Activated naive CD8-positive, alpha-beta T cell treated with anti-CD3 and anti-CD28 coated beads, Interleukin-2, amount 10 ng/mL, durations not matched to agents 7 days and 5 days (primary cell): ENCODE results near the gene ITGB3BP. TPM values are rescaled to one million over a fixed set of nuclear protein-coding genes. Genes with fewer than 3 reads are reported as not detected.

Experiments used
- ATAC-seq: fragments of 150-1000 bp; cut with Tn5 transposase; one replicate; pipeline ENCODE4 v1.10.0; 2021; ENCODE audit warnings: low read depth, moderate library complexity
- POLR2A ChIA-PET: fragments of 350-600 bp; sonication (Branson Sonifier 250); formaldehyde crosslinking; loops from one replicate; lab custom pipeline; 2021; ENCODE audit warnings: antibody characterized with exemption; lab: Charles Lee
- DNase-seq: peaks from one replicate; pipeline ENCODE4 v3.0.0; 2021
- H3K27ac Mint-ChIP-seq: one replicate; pipeline ENCODE4 v1.8.0; 2022; ENCODE audit warnings: mild to moderate bottlenecking, mixed read lengths
- H3K27me3 Mint-ChIP-seq: one replicate; pipeline ENCODE4 v1.8.0; 2022; ENCODE audit warnings: mild to moderate bottlenecking, moderate library complexity, mixed read lengths
- H3K36me3 Mint-ChIP-seq: one replicate; pipeline ENCODE4 v1.8.0; 2021; ENCODE audit warnings: mild to moderate bottlenecking, mixed read lengths
- H3K4me1 Mint-ChIP-seq: one replicate; pipeline ENCODE4 v1.8.0; 2021; ENCODE audit warnings: mixed read lengths
- H3K4me3 Mint-ChIP-seq: one replicate; pipeline ENCODE4 v1.8.0; 2022; ENCODE audit warnings: mild to moderate bottlenecking, moderate library complexity, mixed read lengths
- H3K9me3 Mint-ChIP-seq: one replicate; pipeline ENCODE4 v1.8.0; 2021; ENCODE audit warnings: mixed read lengths
- total RNA-seq, 2 experiments: library from RNA; stranded (reverse); gene quantifications; one replicate each; pipeline ENCODE4 v1.2.3, GENCODE V29; 2021

ITGB3BP gene
- total RNA-seq, 2 experiments from 2014 or later: 47.0 to 49.4 TPM

GRCh38 chr1:63401945-63402344 lies 121.1 kb downstream of the ITGB3BP start:
- H3K9me3 Mint-ChIP-seq: no peaks in the 10 kb centered on the region
- H3K27me3 Mint-ChIP-seq: no peaks in the 10 kb centered on the region
- peaks cover 3% of the 10 kb centered on the region for H3K4me1 Mint-ChIP-seq
- H3K36me3 Mint-ChIP-seq: peaks cover 20% of the 10 kb centered on the region
- no peak overlapping the region for H3K27ac Mint-ChIP-seq
- ATAC-seq (no peak), DNase-seq (no peak)
- H3K4me3 Mint-ChIP-seq: no peak overlapping the region
- POLR2A ChIA-PET: no interaction called here

Other genes starting within 250 kb of the ITGB3BP start
- gene FOXD3, start 200.7 kb downstream of the ITGB3BP start, total RNA-seq: not detected
- gene ALG6, start 155.6 kb downstream of the ITGB3BP start, total RNA-seq: 10 to 100 TPM; 23.0 to 25.7 TPM
- 10 to 100 TPM in 1 of 2 experiments, 1 to 10 TPM in 1; 7.4 to 11.8 TPM for gene EFCAB7, start 300 bp upstream of the ITGB3BP start, total RNA-seq
- 10 to 100 TPM; 47.3 to 51.0 TPM for gene PGM1, start 70.2 kb upstream of the ITGB3BP start, total RNA-seq